C4-2B (cell line): ENCODE data around the gene SYT8.

Source experiments
- CTCF ChIP-seq: fragments of 450-650 bp; conservative IDR thresholded peaks from 2 replicates; pipeline ENCODE4 v1.5.1; 2017; ENCODE audit warnings: mild to moderate bottlenecking
- ZFX ChIP-seq: fragments of 450-650 bp; IDR thresholded peaks from 2 replicates; pipeline ENCODE4 v1.6.1; 2017

DNA sequence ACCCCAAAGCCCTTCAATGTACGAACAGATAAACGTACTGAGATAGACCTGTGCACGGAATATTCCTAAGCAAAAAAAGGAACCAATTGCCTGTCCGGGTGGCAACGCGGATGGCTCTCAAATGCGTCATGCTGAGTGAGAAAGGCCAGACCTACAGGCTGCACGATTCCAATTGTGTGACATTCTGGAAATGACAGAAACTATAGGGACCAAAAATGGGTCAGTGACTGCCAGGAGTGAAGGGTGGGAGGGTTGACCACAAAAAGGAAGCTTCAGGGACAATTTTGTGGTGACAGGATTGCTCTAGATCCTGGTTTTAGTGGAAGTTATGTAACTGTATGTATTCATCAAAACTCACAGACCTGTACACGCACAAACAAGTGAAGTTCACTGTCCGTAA is 24.0 kb upstream of the SYT8 start:
- TF ChIP-seq CTCF (no peak), ZFX (no peak)
